ENCODE measurements around the gene CARD9.
"Not testable (repeated sequence)": the region's sequence is repeated elsewhere in the genome, so short reads cannot be mapped to it uniquely, and the experiment has no call there.

CARD9 gene

DNA sequence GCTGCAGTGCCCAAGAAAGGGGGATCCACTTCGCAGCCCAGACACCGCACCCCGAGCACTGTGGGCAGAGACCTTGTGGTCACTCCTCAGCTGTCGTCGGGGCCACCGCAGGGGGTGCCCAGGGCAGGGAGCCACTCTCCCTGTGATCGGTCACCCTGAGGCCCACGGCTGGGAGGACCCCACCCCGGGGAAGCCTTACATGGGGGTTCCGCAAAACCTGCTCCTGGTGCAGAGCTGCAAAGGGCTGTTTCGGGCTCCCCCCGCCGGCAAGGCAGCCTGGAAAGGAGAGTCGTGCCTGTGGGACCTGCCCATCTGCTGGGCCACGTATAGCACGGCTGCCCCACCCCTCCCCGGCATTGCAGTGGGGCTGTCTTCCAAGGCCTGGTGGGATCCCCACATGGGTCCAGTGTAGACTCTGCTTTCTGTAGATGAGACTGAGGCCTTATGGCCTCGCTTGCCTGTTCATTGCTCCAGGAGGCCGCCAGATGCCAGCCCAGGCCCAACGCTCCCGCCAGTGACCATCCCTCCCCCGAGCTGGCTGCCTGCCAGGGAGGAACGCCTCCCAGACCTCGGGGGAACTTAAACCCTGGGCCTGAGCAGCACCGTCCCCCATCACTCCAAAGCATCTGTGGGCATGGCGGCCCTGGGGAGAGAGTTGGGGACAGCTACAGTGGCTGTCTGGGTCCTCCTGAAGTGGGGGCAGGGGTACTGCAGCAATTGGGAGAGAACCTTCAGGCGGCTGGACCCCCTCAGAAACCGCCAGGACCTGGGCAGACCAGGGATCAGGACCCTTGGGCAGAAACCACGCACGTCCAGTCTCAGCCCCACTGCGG lies 8.3 kb downstream of the CARD9 start:
- in situ Hi-C loops (cut with MboI; ENCODE audit: low sequenced_read_pairs), result no loop called here

DNA sequence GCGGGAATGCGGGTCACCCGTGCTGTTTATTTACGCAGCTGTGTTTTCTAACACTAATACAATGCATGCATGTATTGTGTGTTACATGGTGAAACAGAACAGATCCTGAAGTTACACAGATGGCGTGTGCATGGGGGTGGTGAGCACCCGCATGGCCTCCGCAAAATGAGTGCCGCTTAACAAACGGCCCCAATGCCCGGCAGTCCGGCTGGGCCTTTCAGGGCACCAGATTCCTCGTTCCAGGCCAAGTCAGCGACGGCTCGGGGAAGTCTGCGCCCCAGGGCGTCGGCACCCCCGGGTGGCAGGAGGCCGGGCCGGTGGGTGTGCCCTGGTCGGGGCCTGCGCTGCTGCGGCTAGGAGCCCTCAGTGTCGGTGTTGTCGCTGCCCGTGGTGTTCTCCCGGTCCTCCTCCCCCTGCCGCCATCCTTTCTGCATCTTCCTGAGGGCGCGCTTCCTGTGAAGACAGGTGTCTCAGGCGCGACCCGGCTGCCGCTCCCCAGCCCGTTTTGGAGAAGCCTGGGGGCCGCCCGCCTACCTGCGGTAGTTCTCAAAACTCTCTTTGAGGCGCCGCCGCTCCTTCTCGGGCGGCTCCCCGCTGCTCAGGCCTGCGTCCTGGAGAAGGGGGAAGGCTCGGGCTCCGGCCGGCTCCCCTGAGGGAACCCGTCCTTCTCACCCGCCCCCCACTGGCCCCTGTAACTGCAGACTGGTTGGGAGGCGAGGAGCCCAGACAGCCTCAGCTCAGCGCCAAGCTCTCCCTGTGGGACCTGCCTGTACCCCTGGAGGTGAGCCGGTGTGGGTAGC lies 9.3 kb downstream of the CARD9 start:
- in situ Hi-C loops (cut with MboI; ENCODE audit: low sequenced_read_pairs), result no loop called here

DNA sequence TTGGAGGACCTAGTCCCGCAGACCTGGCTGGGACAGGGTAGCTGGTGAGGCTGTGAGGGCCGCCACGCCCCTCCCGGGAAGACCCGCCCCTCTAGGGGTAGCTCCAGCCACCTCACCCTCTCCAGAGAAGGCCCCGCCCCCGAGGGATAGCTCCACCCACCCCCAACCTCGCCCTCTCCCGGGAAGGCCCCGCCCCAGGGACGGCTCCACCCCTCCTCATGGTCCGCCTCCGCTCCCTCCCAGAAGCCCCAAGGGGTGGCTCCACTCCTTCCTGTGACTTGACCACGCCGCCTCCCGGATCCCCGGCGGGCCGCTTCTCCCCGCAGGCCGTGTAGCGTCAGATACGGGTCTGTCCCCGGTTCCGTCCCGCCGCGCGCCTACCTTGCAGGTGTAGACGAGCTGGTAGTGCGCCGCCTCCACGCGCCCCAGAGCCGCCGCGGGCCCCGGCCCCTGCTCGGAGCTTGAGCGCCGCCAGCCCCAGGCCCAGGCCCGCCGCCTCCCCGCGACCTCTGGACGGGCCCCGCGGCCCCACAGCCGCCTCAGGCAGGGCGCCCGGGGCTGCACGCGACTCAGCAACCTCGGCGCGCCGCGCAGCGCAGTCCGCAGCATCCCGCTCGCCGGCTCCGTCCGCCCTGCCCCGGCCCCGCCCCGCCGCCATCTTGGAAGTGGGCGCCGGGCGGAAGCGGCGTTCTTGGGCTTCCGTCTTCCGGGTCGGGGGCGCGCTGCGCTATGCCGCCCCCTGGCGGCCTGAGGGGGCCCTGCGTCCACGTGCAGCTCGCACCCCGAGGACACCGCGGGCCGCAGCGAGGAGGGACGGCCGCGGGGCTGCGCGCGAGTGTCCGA lies 10.1 kb downstream of the CARD9 start, which contains the start of gene DNLZ:
TSS of gene DNLZ (minus strand) at position 639 of the 843 bp plus-strand sequence. CDS start at position 609, 30 bp downstream.
- in situ Hi-C loops (cut with MboI; ENCODE audit: low sequenced_read_pairs), result no loop called here

DNA sequence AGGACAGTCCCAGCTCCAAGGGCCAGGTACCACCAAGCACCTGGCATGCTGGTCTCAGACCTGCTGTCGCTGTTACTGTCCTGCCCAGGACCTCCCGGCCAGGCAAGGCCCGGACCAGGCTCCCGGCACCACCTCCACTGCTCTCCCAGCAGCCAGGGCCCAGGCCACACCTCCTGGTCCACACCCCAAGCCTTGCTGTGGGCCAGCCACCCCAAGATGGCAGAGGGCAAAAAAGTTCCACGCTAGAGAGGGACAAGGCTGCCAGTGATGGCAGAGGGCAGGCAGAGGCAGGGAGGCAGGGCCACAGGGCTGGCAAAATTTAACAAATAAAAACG lies 11.1 kb downstream of the CARD9 start:
- in situ Hi-C loops (cut with MboI; ENCODE audit: low sequenced_read_pairs), result no loop called here

DNA sequence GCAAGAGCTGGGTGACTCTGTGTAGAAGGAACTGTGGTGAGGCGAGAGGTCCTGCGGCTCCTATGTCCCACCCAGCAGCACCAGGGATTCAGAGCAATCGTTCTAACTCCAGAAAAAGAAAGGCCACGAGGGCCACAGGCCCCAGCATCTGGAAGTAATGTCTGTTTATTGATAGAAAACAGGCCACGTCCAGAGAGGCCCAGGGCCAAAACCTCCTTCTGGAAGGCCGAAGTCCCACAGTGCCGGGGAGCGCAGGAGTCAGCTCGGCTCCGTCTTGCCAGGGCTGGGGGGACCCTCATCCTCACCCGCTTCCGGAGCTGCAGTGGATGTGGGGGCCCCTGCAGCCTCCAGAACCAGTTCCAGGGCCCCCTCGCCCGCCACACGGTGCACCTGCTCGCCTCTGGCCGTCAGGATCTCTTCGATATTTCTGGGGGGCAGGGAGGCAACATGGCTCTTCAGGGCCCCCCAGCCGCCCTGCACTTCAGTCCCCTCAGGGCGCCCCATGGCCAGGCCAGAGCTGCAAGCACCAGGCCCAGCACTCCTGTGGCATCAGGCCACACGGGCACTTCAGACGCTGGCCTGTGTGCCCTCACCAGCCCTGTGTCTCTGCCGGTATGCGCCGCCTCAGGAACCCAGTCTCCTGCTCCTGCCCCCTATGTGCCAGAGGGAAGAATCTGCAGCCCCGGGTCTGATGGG lies 11.6 kb downstream of the CARD9 start:
- in situ Hi-C loops (cut with MboI; ENCODE audit: low sequenced_read_pairs), result no loop called here

DNA sequence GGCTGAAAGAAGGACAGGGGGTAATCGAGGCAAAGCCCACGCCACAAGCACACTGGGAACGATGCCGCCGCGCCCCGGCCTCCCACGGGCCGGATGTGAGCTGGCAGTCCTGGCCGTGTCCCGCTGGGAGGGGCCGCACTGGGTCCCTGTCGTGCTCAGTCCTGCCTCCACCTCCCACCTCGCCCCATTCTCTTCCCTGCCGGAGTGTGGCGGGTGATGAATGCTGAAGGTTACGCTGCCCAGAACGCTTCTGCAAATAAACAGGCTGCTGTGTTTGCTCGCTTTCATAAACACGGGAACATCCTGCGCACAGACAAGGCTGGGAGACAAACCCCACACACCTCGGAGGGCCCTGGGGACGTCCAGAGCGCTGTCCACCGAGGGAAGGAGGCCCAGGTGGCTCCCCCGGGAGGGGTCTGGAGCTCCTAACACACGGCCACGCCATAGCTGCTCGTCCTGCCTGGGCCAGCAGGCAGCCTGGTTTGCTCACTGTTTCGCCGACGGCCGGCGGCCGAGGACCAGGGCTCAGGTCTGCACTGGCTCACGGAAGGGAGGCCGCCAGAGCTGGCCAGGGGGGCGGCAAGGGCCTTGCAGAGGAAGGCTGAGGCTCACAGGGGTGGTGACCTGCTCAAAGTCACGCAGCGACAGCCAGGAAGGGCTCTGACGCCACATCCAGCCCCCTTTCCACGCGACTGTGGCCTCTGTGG lies 12.3 kb downstream of the CARD9 start:
- in situ Hi-C loops (cut with MboI; ENCODE audit: low sequenced_read_pairs), result no loop called here

DNA sequence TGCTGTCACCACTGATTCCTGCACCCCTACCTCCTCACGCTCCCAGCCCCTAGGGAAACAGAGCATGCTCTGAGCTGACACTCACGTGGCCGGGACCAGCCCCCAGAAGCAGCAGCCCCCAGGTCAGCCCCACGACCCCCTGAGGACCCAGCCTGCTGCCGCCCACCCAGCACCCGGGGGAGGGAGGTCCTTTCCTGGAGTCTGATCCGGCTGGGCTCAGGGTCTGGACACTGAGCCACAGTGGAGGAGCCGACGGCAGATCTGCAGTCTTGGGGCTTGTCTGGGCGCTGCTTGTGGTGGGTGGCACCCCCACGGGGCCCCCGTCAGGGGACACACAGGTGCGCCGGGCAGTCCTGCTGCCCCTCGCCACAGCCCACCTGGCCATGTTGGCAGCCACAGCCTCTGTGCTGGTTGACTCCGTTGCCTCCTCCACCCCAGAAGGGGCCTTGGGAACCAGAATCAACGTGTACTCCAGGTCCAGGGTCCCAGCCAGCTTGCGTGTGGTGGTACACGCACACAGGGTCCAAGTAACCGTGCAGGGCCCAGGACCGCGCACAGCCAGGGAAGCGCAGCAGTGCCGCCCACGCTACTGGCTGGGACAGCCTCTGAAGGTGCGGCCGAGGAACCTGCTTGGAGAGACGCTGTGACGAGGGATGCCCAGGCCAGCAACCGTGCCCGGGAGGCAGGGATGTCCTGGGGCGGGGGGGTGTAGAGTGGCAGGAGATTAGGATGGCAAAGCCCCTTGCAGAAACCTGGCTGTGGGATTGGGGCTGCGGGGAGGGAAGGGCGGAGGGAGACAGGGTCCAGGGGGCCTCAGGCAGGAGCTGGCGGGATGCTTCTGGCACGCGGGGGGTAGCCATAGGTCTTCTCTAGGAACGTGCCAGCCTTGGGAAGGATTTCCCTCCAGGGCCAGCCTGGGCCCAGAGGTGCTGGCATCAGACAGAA lies 13.4 kb downstream of the CARD9 start:
- in situ Hi-C loops (cut with MboI; ENCODE audit: low sequenced_read_pairs), result no loop called here

DNA sequence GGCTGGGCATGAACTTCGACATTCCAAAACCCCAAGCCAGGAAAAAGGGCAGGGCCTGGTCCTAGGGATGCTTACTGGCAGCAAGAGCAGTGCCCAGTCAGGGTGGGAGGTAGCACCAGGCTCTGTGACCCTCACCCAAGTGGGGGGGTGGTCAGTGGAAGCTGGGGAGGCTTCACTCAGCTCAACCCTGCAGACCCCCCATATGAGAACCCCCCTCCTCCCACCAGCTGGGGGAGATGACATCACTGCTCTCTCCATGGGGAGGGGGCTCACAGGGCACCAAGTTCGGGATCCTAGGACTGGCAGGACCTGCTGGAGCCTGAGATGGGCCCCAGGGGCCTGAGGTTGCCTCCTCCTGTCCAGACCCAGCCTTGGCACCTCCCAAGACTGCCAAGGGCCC lies 14.6 kb downstream of the CARD9 start:
- in situ Hi-C loops (cut with MboI; ENCODE audit: low sequenced_read_pairs), result no loop called here

DNA sequence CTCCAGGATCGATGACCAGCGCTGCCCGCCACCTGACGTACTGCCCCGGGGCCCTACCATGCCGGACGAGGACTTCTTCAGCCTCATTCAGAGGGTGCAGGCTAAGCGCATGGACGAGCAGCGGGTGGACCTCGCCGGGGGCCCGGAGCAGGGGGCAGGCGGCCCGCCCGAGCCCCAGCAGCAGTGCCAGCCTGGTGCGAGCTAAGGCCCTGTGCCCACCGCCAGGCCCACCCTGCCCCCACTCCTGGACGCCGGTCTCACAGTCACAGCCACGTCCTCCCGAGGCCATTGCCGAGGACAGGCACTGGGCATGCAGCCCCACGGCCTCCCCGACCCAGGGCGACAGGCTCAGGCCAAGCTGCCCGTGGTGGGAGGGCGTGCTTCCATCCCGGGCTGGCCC lies 15.5 kb downstream of the CARD9 start:
- in situ Hi-C loops (cut with MboI; ENCODE audit: low sequenced_read_pairs), result no loop called here

DNA sequence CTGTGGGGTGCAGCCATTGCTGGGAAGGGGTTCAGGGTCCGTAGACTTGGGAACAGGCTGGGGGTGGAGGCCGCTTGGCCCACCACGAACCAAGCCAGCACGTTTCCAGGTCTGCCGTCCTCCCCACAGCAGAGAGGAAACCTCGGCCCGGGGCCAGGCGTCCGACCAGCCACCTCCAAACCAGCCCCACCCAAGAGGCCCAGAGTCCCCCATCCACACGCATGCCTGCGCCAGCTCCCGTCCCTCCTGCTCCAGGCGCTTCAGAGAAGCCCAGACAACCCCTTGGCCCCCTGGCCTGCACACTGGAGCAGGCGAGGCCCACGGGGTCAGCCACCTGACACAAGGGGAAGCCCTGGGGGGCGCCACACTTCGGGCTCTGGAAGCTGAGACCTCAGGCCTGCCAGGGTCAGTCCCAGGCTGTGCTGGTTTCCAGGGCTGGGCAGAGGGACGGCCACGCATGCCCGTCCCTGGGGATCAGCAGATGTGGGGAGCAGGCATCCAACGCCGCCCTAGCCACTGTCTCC lies 16.2 kb downstream of the CARD9 start:
- in situ Hi-C loops (cut with MboI; ENCODE audit: low sequenced_read_pairs), result no loop called here

DNA sequence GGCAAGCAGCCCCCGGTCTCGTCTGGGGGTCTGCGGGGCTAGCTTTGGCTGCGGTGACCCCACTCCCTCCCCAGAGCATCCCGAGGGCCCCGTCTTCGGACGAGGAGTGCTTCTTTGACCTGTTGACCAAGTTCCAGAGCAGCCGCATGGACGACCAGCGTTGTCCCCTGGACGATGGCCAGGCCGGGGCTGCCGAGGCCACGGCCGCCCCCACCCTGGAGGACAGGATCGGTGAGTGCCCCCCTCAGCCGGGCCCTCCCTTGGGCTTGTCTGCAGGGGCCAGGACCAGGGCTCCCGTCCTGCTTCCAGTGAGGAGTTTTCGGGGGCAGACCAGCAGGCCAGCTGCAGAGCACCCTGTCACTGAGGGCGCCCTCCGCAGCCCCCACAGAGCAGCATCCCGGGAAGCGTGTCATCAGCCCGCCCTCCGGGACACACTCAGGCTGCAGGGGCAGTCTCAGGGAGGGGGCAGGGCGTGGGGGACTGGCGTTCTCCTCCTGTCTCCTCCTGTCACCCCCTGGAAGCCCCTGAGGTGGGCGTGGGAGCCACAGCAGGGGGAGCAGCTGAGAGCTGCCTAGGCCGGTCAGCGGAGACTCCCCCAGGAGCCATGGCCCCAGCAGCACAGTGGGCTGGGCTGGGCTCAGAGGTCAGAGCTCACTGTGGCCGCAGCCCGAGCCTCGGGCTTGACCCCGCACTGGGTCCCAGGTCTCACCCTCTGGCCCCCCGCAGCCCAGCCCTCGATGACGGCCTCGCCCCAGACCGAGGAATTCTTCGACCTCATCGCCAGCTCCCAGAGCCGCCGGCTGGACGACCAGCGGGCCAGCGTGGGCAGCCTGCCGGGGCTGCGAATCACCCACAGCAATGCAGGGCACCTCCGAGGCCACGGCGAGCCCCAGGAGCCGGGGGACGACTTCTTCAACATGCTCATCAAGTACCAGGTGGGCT lies 17.6 kb downstream of the CARD9 start:
- in situ Hi-C loops (cut with MboI; ENCODE audit: low sequenced_read_pairs), result no loop called here

DNA sequence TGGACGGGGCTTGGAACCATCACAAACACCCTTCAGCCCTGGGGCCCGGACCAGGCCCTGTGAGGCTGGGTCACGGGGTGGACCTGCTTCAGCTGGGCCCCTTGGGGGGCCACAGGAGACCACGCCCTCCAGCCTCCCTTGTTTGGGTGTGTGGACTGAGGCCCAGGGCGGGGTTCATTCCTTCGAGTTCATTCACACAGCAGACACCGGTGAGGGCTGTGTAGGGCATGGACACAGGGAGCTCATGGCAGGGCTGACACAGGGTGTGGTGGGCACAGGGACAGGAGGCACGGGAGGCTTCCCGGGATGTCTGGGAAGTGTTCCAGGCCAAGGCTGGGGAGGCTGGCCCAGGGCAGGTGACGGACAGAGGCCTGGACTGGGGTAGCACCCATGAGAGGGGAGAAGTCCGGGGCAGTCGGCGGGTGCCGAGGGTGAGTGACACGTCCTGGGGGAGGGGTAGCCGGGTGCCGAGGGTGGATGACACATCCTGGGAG lies 18.8 kb downstream of the CARD9 start:
- in situ Hi-C loops (cut with MboI; ENCODE audit: low sequenced_read_pairs), result no loop called here

DNA sequence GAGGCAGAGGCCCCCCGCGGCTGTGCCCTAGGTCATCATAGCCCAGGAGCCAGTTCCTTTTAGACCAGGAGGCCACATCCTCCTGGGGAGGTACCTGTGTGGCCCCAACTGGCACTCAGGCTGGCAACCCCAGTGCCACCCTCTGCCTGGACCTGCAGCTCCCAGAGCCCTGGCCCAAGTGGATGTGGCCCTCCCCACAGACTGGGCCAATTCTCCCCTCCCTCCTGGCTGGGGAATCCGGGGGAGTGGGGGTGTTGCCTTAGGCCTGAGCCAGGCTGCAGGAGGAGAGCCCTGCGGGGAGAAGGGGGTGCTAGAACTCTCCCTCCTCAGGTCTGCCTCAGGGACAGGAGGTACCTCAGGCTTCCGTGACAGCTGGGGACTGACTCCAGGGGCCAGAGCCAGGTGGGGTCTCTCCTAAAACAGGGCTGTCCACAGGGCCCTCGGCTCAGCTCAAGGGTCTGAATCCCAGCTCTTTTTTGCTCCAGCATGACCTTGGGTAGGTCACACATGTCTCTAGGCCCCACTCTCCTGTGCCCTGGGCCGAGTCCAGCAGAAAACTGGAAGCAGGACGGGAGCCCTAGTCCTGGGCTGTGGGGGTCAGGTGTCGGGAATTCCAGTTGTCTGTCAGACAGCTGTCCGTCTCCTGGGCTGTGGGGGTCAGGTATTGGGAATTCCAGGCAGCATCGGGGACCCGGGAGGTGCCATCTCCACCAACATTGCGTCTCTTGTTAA lies 19.5 kb downstream of the CARD9 start:
- in situ Hi-C loops (cut with MboI; ENCODE audit: low sequenced_read_pairs), result no loop called here

DNA sequence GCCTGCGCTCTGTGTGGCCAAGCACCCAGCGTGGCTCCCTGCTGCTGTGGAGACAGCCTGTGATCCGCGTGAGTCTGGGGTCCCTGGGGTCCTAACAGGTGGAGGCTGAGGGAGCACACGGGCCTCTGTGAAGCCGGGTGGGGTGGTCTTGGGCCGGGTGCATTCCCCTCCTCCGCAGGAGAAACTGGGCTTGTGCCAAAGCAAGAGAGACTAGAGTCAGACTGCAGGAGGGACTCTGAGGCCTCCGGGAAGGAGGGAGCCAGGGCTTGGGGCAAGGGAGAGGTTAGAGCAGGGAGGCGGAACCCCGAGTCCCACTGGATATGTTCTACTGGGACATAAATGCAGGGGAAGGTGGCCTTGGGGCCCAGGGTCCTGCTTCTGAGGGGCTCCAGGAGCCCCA lies 20.4 kb downstream of the CARD9 start:
- in situ Hi-C loops (cut with MboI; ENCODE audit: low sequenced_read_pairs), result no loop called here

DNA sequence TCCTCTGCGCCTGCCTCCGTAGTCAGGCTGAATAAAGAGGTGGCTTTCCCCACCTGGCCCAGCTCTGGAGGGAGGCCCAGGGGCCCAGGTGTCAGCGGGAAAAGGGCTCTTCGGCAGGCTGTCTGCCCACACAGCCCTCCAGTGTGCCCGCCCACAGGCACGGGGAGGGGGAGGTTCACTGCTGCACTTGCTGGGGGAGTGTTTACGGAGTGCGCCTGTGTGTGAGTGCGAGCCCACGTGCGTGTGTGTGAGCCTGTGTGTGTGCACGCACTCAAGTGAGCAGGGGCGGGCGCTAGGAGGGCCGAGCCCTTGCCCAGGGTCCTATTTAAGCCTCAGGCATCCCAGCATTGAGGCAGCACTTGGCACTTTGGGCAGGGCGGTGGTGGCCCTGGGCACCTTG lies 20.8 kb downstream of the CARD9 start:
- in situ Hi-C loops (cut with MboI; ENCODE audit: low sequenced_read_pairs), result no loop called here

DNA sequence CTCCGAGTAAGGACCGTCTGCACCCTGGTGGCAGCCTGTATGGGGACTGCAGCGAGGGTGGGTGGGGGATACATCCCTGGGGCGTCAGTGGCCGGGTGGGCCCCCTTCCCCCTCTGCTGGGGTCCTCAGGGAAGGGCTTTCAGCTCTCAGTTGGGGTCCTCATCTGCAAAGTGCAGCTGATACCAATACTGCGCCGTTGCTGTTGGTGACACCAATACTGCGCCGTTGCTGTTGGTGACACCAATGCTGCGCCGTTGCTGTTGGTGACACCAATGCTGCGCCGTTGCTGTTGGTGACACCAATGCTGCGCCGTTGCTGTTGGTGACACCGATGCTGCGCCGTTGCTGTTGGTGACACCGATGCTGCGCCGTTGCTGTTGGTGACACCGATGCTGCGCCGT lies 21.6 kb downstream of the CARD9 start:
- in situ Hi-C loops (cut with MboI; ENCODE audit: low sequenced_read_pairs), result not testable (repeated sequence)

DNA sequence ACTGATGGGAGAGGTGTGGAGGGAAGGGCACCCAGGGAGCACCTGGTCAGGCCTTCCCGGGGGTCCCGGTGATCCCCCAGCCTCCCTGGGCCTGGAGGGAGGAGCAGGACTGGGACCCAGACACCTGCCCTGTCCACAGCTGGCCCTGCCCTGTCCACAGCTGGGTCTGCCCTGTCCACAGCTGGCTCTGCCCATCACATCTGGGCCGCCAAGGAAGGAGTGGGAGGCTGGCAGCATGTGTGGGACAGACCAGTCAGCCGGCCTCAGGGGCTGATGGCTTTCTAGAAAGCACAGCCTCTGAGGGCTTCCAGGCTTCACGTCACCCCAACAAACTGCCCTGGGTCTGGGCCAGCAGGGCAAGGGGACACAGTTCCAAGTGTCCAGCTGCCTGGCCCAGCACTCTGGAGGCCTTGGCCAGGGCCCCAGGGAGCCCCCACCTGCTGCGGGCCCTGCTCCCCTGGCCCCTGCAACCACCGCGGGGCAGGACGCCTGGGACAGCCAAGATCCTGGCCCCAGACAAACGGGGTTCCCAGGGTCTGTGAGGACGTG lies 22.1 kb downstream of the CARD9 start:
- in situ Hi-C loops (cut with MboI; ENCODE audit: low sequenced_read_pairs), result no loop called here
